Measurements from ENCODE around the gene CD27.

GRCh38 chr12:6443361-6443983 lies 1.3 kb upstream of the CD27 start:
- TF ChIP-seq, protein P1, sequence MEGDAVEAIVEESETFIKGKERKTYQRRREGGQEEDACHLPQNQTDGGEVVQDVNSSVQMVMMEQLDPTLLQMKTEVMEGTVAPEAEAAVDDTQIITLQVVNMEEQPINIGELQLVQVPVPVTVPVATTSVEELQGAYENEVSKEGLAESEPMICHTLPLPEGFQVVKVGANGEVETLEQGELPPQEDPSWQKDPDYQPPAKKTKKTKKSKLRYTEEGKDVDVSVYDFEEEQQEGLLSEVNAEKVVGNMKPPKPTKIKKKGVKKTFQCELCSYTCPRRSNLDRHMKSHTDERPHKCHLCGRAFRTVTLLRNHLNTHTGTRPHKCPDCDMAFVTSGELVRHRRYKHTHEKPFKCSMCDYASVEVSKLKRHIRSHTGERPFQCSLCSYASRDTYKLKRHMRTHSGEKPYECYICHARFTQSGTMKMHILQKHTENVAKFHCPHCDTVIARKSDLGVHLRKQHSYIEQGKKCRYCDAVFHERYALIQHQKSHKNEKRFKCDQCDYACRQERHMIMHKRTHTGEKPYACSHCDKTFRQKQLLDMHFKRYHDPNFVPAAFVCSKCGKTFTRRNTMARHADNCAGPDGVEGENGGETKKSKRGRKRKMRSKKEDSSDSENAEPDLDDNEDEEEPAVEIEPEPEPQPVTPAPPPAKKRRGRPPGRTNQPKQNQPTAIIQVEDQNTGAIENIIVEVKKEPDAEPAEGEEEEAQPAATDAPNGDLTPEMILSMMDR (conservative IDR thresholded peaks at IDR 0.05; ENCODE audit: low read depth, low read length), result no peak
- TF ChIP-seq EZH2 (IDR thresholded peaks at IDR 0.05; ENCODE audit: borderline replicate concordance, low read depth, low read length, poor library complexity, severe bottlenecking), result no peak
